HG03159 (cell line): Measurements from ENCODE around the gene ANP32A.

Experiments
- ATAC-seq: cut with Tn5 transposase; IDR thresholded peaks from one replicate; pipeline ENCODE4 v1.9.1; 2021; ENCODE audit warnings: mild to moderate bottlenecking, moderate library complexity; ENCODE audit not compliant: unreplicated experiment

Gene ANP32A

GRCh38 chr15:68784206-68784605, 36.5 kb downstream of the ANP32A start:
- no peak for ATAC-seq

DNA sequence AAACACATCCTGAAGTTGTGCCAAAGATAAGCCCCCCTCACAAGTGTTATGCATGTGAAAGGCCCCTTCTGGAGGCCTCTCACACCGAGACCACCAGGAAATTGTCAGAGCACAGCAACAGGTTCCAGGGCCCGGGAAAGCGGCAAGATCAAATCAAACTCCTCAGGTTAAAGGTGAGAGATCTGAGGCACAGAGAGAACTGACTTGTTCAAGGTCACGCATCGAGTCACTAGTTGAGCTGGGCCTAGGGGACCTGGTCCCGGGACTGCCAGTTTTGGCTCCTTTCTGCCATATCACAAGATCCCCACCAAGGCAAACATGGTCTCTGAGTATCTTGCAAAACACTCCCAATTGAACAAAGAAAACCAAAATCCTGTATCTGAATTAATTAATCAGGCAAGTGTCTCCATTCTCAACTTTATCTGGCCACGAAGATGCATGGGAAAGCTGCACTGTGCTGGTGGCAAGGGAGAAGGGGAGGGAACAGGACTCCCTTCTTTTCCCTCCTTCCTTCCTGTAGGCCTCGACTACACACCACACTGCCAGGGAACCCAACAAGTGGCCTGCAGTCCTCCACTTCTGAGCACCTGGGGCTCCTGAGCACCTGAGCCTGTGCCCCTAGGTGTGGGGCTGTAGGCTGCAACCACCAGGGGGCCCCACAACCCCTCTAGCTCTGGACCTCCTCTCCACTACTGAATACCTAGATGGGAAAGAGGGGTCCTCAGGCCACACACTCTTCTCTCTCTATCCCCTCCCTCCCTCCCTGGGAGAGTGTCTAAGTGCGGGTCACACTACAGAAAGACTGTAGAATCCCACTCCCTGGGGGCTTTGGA, 37.3 kb downstream of the ANP32A start:
- ATAC-seq: no peak

GRCh38 chr15:68782589-68783161, 38.0 kb downstream of the ANP32A start:
- no peak for ATAC-seq

DNA sequence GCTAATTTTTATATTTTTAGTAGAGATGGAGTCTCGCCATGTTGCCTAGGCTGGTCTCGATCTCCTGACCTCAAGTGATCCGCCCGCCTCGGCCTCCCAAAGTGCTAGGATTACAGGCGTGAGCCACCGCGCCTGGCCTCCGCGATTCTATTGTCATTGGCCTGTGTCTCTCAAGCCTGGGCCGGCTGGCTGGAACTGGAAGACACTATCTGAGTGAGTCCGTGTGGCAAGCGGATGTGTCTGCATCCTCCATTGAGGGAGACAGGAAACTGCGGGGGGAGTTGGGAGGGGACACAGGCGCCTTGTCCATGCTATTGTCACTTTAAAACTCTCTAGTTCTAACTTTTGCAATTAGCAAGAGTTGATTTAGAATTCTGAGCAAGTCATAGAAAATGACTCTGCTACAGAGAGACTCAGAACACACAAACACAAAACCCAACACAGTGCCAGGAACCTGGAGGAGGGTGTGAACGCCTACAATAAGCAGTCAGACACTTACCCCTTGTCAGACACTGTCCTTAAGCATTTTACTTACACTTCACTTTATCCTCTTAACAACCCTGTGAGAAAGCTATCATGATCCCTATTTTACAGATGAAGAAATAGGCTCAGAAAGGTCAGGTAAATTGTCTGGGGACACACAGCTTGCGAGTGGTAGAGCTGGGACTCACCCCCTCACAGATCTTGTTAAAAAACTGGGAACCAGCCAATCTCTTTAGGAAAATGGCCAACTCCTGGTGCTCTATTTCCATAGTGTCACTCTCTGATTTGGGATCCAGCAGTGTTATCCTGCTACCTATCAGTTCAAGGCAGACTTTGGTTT, 38.7 kb downstream of the ANP32A start:
- ATAC-seq: no peak

GRCh38 chr15:68781217-68781616, 39.5 kb downstream of the ANP32A start:
- no peak for ATAC-seq

DNA sequence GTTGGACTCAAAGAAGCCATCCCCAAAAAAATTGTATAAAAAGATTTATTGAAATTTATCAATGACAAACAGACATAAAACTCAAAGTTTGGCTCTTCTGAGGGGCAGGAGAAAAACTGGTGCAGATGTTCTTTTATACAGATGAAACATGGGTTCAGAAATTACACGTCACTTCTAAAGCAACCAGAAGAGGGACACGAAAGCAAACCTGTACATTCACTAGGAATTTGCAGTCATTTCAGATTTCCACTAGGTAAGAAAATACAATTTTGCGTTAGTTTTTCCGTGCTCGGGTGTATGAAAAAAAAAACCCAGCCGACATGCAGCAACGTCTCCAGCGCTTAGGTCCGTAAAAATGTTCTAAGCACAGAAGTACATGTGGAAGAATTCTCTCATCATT, 41.8 kb downstream of the ANP32A start:
- no peak for ATAC-seq

DNA sequence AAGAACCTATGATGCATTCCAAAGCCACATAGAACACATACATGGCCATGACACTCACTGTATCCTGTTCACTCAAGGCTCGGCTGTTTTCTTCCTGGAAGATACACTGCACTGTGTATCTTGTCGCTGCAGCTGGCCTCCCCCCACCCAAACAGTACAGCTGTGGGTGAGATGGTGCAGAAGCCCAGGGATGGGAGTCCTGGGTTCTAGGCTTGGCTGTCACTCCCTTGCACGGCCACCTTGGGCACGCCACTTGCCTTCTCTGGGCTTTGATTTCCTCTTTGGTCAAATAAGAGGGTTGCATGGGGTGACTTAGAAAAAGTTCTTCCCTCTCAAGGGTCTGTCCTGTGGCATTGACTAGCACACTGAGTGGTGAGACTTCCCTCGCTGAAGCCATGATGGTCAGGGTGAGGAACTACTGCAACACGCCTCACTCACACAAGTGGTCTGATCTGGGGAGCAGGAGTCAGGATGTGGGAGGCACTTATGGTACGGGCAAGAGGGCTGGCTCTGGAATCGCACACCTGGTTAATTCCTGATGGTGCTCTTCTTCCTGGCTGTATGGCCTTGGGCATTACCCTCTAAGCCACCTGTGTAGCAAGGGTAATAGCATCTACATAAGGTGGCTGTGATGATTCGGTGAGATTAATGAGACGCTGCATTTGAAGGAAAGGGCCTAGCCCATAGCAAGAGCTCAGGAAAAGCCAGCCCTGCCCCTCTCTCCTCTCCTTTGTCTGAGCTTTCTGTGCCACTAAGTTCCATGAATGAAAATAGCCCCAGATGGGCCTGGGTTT, 44.0 kb downstream of the ANP32A start:
- ATAC-seq: no peak

DNA sequence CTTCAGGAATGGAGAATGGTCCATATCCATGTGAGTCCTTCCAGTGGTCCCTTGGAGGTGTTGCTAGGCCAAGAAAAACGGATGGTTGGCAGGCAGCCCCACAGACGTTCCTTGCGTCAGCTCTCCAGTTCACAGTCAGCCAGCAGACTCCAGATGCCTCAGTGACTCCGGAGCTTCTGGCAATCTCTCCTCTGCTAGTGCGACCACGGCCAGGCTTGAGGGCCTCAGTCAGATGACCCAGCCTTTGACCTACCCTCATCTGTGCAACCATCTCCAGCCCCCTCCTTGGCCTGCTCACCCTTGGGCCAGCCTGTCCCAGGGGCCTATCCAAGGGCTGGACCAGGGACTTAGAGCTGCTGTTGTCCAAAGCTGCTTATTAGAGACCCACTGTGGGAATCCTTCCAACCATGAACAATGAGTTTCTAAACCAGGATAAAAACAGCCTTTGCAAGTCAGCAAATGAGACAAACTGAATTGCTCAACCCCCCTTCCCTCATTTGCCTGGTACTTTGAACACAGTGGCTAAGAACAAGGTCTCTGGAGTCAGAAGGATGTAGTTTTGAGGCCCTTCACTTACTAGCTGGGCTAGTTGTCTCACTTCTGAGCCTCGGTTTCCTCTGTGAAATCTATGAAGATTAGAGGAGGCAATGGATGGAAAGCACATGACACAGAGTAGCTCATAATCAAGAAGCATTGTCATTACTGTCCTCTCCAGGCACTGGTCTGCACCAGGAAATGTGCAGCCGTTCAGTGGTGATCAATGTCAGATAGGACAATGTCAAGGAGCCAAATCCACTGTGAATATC, 44.8 kb downstream of the ANP32A start:
- no peak for ATAC-seq

DNA sequence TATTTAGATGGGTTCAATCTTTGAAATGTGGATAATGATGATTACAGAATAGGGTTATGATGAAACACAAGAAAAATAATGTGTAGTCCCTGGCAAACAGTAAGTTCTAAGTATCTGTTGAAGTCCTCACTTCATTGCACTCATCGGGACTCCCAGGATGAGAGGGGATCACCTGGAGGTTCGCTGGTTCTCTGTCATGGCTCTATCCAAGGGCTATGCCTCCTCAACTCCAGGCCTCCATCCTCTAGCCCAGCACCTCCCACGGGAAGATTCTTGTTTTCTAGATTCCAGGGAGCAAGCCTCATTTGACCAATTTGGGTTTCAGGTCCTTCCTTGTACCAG, 45.5 kb downstream of the ANP32A start:
- no peak for ATAC-seq

GRCh38 chr15:68774521-68775235, 46.0 kb downstream of the ANP32A start:
- ATAC-seq: no peak

DNA sequence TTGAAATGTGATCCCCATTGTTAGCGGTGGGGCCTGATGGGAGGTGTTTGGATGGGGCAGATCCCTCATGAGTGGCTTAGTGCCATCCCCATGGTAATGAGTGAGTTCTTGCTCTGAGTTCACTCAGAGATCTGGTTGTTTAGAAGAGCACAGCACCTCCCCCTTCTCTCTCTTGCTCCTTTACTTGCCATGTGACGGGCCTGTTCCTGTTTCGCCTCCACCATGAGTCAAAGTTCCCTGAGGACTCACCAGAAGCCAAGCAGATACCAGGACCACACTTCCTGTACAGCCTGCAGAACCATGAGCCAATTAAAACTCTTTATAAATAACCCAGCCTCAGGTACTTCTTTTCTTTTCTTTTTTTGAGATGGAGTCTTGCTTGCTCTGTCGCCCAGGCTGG, 46.6 kb downstream of the ANP32A start:
- ATAC-seq: no peak

DNA sequence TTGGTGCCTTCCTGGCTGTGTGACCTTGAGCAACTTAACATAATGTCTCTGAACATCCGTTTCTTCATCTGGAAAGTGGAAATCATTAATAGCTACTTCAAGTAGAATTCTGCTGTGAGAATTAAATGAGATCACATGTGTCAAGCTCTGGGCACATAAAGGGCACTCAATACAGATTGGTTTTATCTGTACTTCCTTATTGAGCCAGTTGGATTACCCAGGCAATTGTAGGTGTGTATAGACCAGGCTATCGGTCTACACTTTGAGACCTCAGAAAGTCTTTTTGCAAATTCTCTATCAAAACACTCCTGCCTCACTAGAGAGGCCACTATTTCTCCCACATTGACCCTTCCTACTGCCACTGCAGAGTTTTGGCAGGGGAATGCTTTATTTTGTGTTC, 47.7 kb downstream of the ANP32A start:
- ATAC-seq: no peak

GRCh38 chr15:68770216-68770615, 50.5 kb downstream of the ANP32A start:
- no peak for ATAC-seq

DNA sequence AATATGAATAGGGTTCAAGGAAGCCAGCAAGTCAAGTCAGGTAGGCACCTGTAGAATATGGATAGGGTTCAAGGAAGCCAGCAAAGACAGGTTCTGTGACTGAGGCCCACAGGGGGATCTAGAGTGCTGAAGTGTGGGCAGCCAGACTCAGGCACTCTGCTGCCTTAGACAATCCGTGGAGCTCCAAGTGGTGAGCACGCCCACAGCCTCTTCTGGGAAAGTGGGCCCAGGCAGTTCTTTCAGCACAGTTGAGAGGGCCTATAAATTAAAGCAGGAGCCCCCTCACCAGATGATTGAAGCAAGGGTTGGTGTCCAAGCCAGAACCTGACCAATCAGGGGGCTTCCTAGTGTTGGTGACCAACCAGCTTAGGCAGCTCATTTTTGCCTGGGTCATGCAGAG, 51.0 kb downstream of the ANP32A start:
- ATAC-seq: no peak

DNA sequence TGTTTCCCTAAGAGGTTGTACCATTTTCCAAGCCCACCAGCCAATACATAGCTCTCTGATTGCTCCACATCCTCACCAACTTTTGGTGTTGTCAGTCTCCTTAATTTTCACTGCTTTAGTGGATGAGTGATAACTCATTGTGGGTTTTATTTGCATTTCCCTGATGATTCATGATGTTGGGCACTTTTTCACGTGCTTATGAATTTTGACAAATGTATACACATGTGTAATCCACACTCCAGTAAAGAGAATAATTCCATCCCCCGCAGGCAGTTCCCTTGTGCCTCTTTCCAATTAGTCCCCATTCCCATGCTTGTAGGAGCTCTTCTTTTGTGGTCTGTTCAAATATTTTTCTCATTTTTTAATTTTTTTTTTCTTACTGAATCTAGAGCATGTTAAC, 52.4 kb downstream of the ANP32A start:
- ATAC-seq: no peak

GRCh38 chr15:68767833-68768232, 52.9 kb downstream of the ANP32A start:
- no peak for ATAC-seq

GRCh38 chr15:68765602-68766368, 54.9 kb downstream of the ANP32A start:
- no peak for ATAC-seq

GRCh38 chr15:68764090-68764489, 56.6 kb downstream of the ANP32A start:
- no peak for ATAC-seq

DNA sequence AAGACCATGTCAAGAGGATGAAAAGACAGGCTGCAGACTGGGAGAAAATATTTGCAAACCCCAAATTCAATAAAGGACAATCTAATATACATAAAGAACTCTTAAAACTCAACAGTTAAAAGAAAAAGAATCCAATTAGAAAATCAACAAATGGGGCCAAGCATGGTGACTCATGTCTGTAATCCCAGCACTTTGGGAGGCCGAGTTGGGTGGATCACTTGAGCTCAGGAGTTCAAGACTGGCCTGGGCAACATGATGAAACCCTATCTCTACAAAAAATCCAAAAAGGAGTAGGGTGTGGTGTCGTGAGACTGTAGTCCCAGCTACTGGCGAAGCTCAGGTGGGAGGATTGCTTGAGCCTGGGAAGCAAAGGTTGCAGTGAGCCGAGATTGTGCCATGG, 57.6 kb downstream of the ANP32A start:
- no peak for ATAC-seq
